Head of caudate nucleus (tissue), 42 donors: ENCODE measurements around the gene RAB6B.

ENCODE experiments used
- DNase-seq, 42 donors: peaks; one replicate each; pipeline versions ENCODE4 v3.0.0 to v3.0.0-alpha.2; 2020 to 2021; ENCODE audit warnings: mixed read lengths in 7 of 42
- intact Hi-C: fragments of 100-400 bp; cut with DNase I; formaldehyde crosslinking; loops from one replicate; pipeline ENCODE4 v1.15.0; 2022

The RAB6B gene

GRCh38 chr3:133853063-133853924 is 42.4 kb downstream of the RAB6B start:
- DNase-seq = no peak
- intact Hi-C loops = no loop called here

- intact Hi-C loops = no loop called here
- no peak for DNase-seq
These were observed 43.8 kb downstream of the RAB6B start for GRCh38 chr3:133851931-133852330.

GRCh38 chr3:133851266-133851906 is 44.3 kb downstream of the RAB6B start:
- intact Hi-C loops = no loop called here
- DNase-seq = no peak

GRCh38 chr3:133850034-133850433 is 45.6 kb downstream of the RAB6B start:
- intact Hi-C loops = no loop called here
- DNase-seq = no peak

- no peak for DNase-seq
- intact Hi-C loops = no loop called here
These were observed 46.3 kb downstream of the RAB6B start for GRCh38 chr3:133849346-133849745.

- no peak for DNase-seq
- intact Hi-C loops = no loop called here
These were observed 50.6 kb downstream of the RAB6B start for GRCh38 chr3:133845127-133845526.

GRCh38 chr3:133843634-133844033 is 52.0 kb downstream of the RAB6B start:
- DNase-seq = no peak
- intact Hi-C loops = no loop called here

GRCh38 chr3:133842158-133842557 is 53.5 kb downstream of the RAB6B start:
- no peak for DNase-seq
- intact Hi-C loops = no loop called here

- no peak for DNase-seq
- intact Hi-C loops = no loop called here
These were observed 54.5 kb downstream of the RAB6B start for GRCh38 chr3:133841196-133841595.

- DNase-seq = no peak
- intact Hi-C loops = no loop called here
These were observed 54.9 kb downstream of the RAB6B start for GRCh38 chr3:133840767-133841166.

GRCh38 chr3:133840055-133840737 is 55.5 kb downstream of the RAB6B start:
- intact Hi-C loops = no loop called here
- no peak for DNase-seq

GRCh38 chr3:133838916-133839800 is 56.5 kb downstream of the RAB6B start:
- peak in 1 of 42 donors; percentile 25 for DNase-seq

GRCh38 chr3:133838296-133838789 is 57.3 kb downstream of the RAB6B start:
- intact Hi-C loops = no loop called here
- peak in 1 of 42 donors; percentile 10 for DNase-seq

More at GRCh38 chr3:133838916-133839800, 56.5 kb downstream of the RAB6B start:
- intact Hi-C loops = no loop called here

GRCh38 chr3:133837487-133838295 is 58.0 kb downstream of the RAB6B start:
- intact Hi-C loops = no loop called here

GRCh38 chr3:133836497-133837158 is 59.1 kb downstream of the RAB6B start:
- intact Hi-C loops = no loop called here
- peak in 3 of 42 donors; percentile 2 to 9 (median 3) for DNase-seq

More at GRCh38 chr3:133837487-133838295, 58.0 kb downstream of the RAB6B start:
- peak in 2 of 42 donors; percentile 0 to 19 for DNase-seq

GRCh38 chr3:133835961-133836360 is 59.7 kb downstream of the RAB6B start:
- intact Hi-C loops = no loop called here
- DNase-seq = peak in 1 of 42 donors; percentile 3

- intact Hi-C loops = no loop called here
- DNase-seq = peak in 2 of 42 donors; percentile 1 to 14
These were observed 60.3 kb downstream of the RAB6B start for GRCh38 chr3:133835418-133835743.
